GM12878 (cell line): ENCODE results near the gene SEPTIN1. TPM values are rescaled to one million over a fixed set of nuclear protein-coding genes. Genes with fewer than 3 reads are reported as not detected.
A peak's percentile ranks its signal among the peaks of the same experiment; 100 is the strongest.

Source experiments
- ATAC-seq: fragments of 200-7000 bp; cut with Tn5 transposase; 3 replicates; pipeline ENCODE4 v1.9.1; 2020; ENCODE audit warnings: mild to moderate bottlenecking, moderate library complexity
- Bru-seq: library from RNA; stranded (reverse); fragments of 400-500 nt; gene quantifications from one replicate; lab custom pipeline; 2021; lab: Mats Ljungman, UMichigan
- BruChase-seq, 2 experiments: library from RNA; stranded (reverse); fragments of 400-500 nt; gene quantifications; one replicate each; lab custom pipeline; 2021; lab: Mats Ljungman, UMichigan
- BruUV-seq: library from RNA; stranded (reverse); fragments of 400-500 nt; replicated peaks from 2 replicates; lab custom pipeline; 2021; lab: Mats Ljungman, UMichigan
- CTCF ChIA-PET: fragments of 300-600 bp; sonication (Branson Sonifier 250); formaldehyde crosslinking; extraction: SDS; loops from one replicate; lab custom pipeline; 2021; ENCODE audit warnings: inconsistent platforms; lab: Yijun Ruan, JAX
- POLR2A ChIA-PET: fragments of 350-600 bp; formaldehyde crosslinking; extraction: SDS; loops from one replicate; lab custom pipeline; 2021; ENCODE audit warnings: inconsistent platforms; lab: Charles Lee
- RAD21 ChIA-PET: fragments of 300-600 bp; sonication (Branson Sonifier 250); formaldehyde crosslinking; loops from one replicate; lab custom pipeline; 2023; ENCODE audit warnings: antibody characterized with exemption; ENCODE audit not compliant: unreplicated experiment; lab: Charles Lee
- SMC1A ChIA-PET: fragments of 300-600 bp; sonication (Branson Sonifier 250); formaldehyde crosslinking; loops from one replicate; lab custom pipeline; 2023; ENCODE audit not compliant: unreplicated experiment, uncharacterized antibody; lab: Charles Lee
- DNase-seq: peaks from one replicate; pipeline ENCODE4 v3.0.0-alpha.2; 2011; ENCODE audit warnings: low read depth, low spot score
- FAIRE-seq: peaks from 3 replicates; lab custom pipeline; 2011; peaks lifted over from hg19 to GRCh38; lab: Jason Lieb, UNC
- H2AFZ ChIP-seq: 2 replicates; pipeline ENCODE4 v1.6.0; 2011; ENCODE audit warnings: low read depth, low read length, control low read depth; ENCODE audit not compliant: control insufficient read depth
- H3K27ac ChIP-seq: 2 replicates; pipeline ENCODE4 v1.5.1; 2011; ENCODE audit warnings: control low read depth; ENCODE audit not compliant: control insufficient read depth, insufficient read depth
- H3K27me3 ChIP-seq, 2 experiments: replicated peaks in 1 of 2; 2 replicates each; pipeline versions ENCODE4 v1.6.0 to v1.6.1; 2011; ENCODE audit warnings: low read length in 1 of 2; ENCODE audit not compliant: control insufficient read depth in 2 of 2, insufficient read depth in 2 of 2
- H3K36me3 ChIP-seq, 2 experiments: 2 replicates each; pipeline ENCODE4 v1.5.1; 2011; ENCODE audit warnings: low read length in 1 of 2; ENCODE audit not compliant: control insufficient read depth in 2 of 2, insufficient read depth in 2 of 2
- H3K4me1 ChIP-seq: 2 replicates; pipeline ENCODE4 v1.6.1; 2011; ENCODE audit warnings: mild to moderate bottlenecking, low read length, moderate library complexity, mixed read lengths; ENCODE audit not compliant: control insufficient read depth, insufficient read depth
- H3K4me2 ChIP-seq: 2 replicates; pipeline ENCODE4 v1.6.0; 2011; ENCODE audit warnings: control low read depth; ENCODE audit not compliant: control insufficient read depth, insufficient read depth
- H3K4me3 ChIP-seq: fragments of 200-600 bp; sonication (generic); 2 replicates; pipeline ENCODE4 v1.5.1; 2016
- H3K79me2 ChIP-seq: 2 replicates; pipeline ENCODE4 v1.6.0; 2011; ENCODE audit warnings: low read length; ENCODE audit not compliant: control insufficient read depth, insufficient read depth
- H3K9ac ChIP-seq: 2 replicates; pipeline ENCODE4 v1.8.0; 2011; ENCODE audit warnings: low read length, control low read depth, mixed read lengths; ENCODE audit not compliant: control insufficient read depth, insufficient read depth
- H3K9me3 ChIP-seq: replicated peaks from 3 replicates; pipeline ENCODE4 v1.5.1; 2011; ENCODE audit warnings: mild to moderate bottlenecking, low read length; ENCODE audit not compliant: control insufficient read depth, insufficient read depth
- H4K20me1 ChIP-seq: 2 replicates; pipeline ENCODE4 v1.6.0; 2011; ENCODE audit not compliant: control insufficient read depth, insufficient read depth
- BCL11A ChIP-seq: IDR thresholded peaks from 2 replicates; pipeline ENCODE4 v1.6.1; 2011; ENCODE audit warnings: low read depth, low read length
- DPF2 ChIP-seq: fragments of 450-650 bp; IDR thresholded peaks from 2 replicates; pipeline ENCODE4 v1.6.1; 2017; ENCODE audit warnings: mild to moderate bottlenecking
- EGR1 ChIP-seq, 2 experiments: IDR thresholded peaks; 1 replicate in 1 of 2; 2 replicates in 1 of 2; pipeline ENCODE4 v1.6.1; 2011 to 2012; ENCODE audit warnings: low read depth in 2 of 2, low read length in 2 of 2, borderline replicate concordance in 1 of 2, mild to moderate bottlenecking in 1 of 2, moderate library complexity in 1 of 2
- IRF4 ChIP-seq: IDR thresholded peaks from 2 replicates; pipeline ENCODE4 v1.6.1; 2011; ENCODE audit warnings: low read depth, low read length
- LARP7 ChIP-seq: fragments of 450-650 bp; IDR thresholded peaks from 2 replicates; pipeline ENCODE4 v1.6.1; 2017; ENCODE audit warnings: mild to moderate bottlenecking
- MEF2A ChIP-seq: IDR thresholded peaks from 2 replicates; pipeline ENCODE4 v1.6.1; 2011; ENCODE audit warnings: low read depth, mild to moderate bottlenecking, low read length, moderate library complexity; ENCODE audit not compliant: insufficient read depth
- POLR2A ChIP-seq: IDR thresholded peaks from 2 replicates; pipeline ENCODE4 v1.6.1; 2011; ENCODE audit warnings: low read depth, mild to moderate bottlenecking, low read length
- POU2F2 ChIP-seq: IDR thresholded peaks from 3 replicates; pipeline ENCODE4 v1.6.1; 2011; ENCODE audit warnings: low read depth, mild to moderate bottlenecking, low read length, borderline replicate concordance
- SMAD5 ChIP-seq: IDR thresholded peaks from 2 replicates; pipeline ENCODE4 v1.6.1; 2016; ENCODE audit warnings: antibody characterized with exemption, low read depth
- YY1 ChIP-seq: IDR thresholded peaks from 2 replicates; pipeline ENCODE4 v1.6.1; 2011; ENCODE audit warnings: low read depth, mild to moderate bottlenecking, low read length
- WGBS: methylation state at CpG from one replicate; pipeline ENCODE4 v1.1.6; 2016; ENCODE audit warnings: low lambda C conversion rate; ENCODE audit not compliant: insufficient replicate concordance, insufficient coverage; ENCODE audit errors: missing lambda C conversion rate; 5-methylcytosine and 5-hydroxymethylcytosine counted together
- in situ Hi-C: fragments of 300-500 bp; cut with MboI; formaldehyde crosslinking; loops from 9 replicates; pipeline ENCODE4 v1.14.3; 2018; ENCODE audit warnings: mixed read lengths
- intact Hi-C: fragments of 100-400 bp; cut with micrococcal nuclease; formaldehyde crosslinking; loops from one replicate; pipeline ENCODE4 v1.14.2; 2022; ENCODE audit not compliant: unreplicated experiment
- long read RNA-seq, 2 experiments: library from polyadenylated mRNA; unstranded; transcript quantifications; one replicate each; pipeline ENCODE4 v2.0.0, GENCODE V29; 2019 to 2020
- polyA minus RNA-seq, 3 experiments: library from RNA; depleted of rRNA, polyadenylated mRNA; stranded (reverse); fragments of >200 nt; gene quantifications; 2 replicates each; pipeline ENCODE4 v1.2.3, GENCODE V29; 2011
- polyA plus RNA-seq, 11 experiments: library from polyadenylated mRNA; depleted of rRNA in 4 of 11; unstranded in 6 of 11; stranded (reverse) in 5 of 11; fragments of >200 nt; fragmentation: Nextera tagmentation in 4 of 11; fragmentation: Illumina TruSeq in 1 of 11; extraction: Ambion mirVana in 4 of 11; extraction: Trizol in 1 of 11; gene quantifications; 1 replicate in 1 of 11; 2 replicates in 10 of 11; pipeline versions ENCODE4 v1.2.1 to v1.2.3, GENCODE V29; 2011 to 2016; ENCODE audit warnings: inconsistent platforms in 2 of 11, missing spikeins in 2 of 11, low read depth in 1 of 11
- total RNA-seq, 4 experiments: library from RNA; depleted of rRNA in 3 of 4; stranded (reverse); fragments of >200 nt in 3 of 4; fragmentation: Illumina TruSeq in 1 of 4; extraction: Trizol in 1 of 4; gene quantifications; 2 replicates each; pipeline versions ENCODE4 v1.2.1 to v1.2.3, GENCODE V29; 2013 to 2021
- TF ChIP-seq, protein P1 (sequence below): IDR thresholded peaks from 2 replicates; pipeline ENCODE4 v1.6.1; 2012; ENCODE audit warnings: low read length, inconsistent platforms
- TF ChIP-seq, protein P2 (sequence below): fragments of 450-650 bp; IDR thresholded peaks from 2 replicates; pipeline ENCODE4 v1.6.1; 2018; ENCODE audit warnings: mild to moderate bottlenecking, low read depth, moderate library complexity; ENCODE audit not compliant: partially characterized antibody

Gene SEPTIN1, protein sequence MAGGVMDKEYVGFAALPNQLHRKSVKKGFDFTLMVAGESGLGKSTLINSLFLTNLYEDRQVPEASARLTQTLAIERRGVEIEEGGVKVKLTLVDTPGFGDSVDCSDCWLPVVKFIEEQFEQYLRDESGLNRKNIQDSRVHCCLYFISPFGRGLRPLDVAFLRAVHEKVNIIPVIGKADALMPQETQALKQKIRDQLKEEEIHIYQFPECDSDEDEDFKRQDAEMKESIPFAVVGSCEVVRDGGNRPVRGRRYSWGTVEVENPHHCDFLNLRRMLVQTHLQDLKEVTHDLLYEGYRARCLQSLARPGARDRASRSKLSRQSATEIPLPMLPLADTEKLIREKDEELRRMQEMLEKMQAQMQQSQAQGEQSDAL
- 58.7 and 62.2 TPM in 2 replicates for total RNA-seq (2013; cell fraction: nucleolus; rRNA removed)
- total RNA-seq (2014; rRNA removed) (85.4 and 89.7 TPM in 2 replicates), total RNA-seq (2014; rRNA removed; fragmentation: Illumina TruSeq; extraction: Trizol) (47.7 and 52.6 TPM in 2 replicates), total RNA-seq (2021) (124 and 125 TPM in 2 replicates), polyA plus RNA-seq (2011; rRNA removed) (42.5 and 62.5 TPM in 2 replicates), polyA plus RNA-seq (2014; fragmentation: Illumina TruSeq; extraction: Trizol) (85.0 and 130 TPM in 2 replicates), polyA plus RNA-seq (2014; fragmentation: Nextera tagmentation; extraction: Ambion mirVana) (10 to 100 TPM in 1 of 2 experiments, 1 to 10 TPM in 1; 2.8 to 16.0 TPM), polyA plus RNA-seq (2014; rRNA removed) (98.4 and 124 TPM in 2 replicates), polyA plus RNA-seq (2016; fragmentation: Nextera tagmentation; extraction: Ambion mirVana) (100 to 1,000 TPM; 147 to 153 TPM), polyA minus RNA-seq (2011; rRNA and poly(A)+ RNA removed) (45.6 and 80.6 TPM in 2 replicates), Bru-seq, nascent RNA (percentile 84 among the genes with signal in this experiment), BruChase-seq, experiment 1, labeled RNA remaining after a 6-hour chase (percentile 92 among the genes with signal in this experiment), BruChase-seq, experiment 2, labeled RNA remaining after a 2-hour chase (percentile 87 among the genes with signal in this experiment)
- polyA plus RNA-seq (2011; ENCODE audit: low read depth), result 39.5 TPM
- 104 and 113 TPM in 2 replicates for polyA plus RNA-seq (2011; cell fraction: cytosol; rRNA removed)
- 234 and 279 TPM in 2 replicates for polyA plus RNA-seq (2011; cell fraction: nucleus; rRNA removed)
- polyA plus RNA-seq (2012), result 90.6 and 97.1 TPM in 2 replicates
- polyA minus RNA-seq (2011; cell fraction: cytosol; rRNA and poly(A)+ RNA removed), result 16.0 and 19.1 TPM in 2 replicates
- polyA minus RNA-seq (2011; cell fraction: nucleus; rRNA and poly(A)+ RNA removed), result 27.7 and 42.4 TPM in 2 replicates
- long read RNA-seq, experiment 1, partial matches to known transcripts, result 216 of 233 reads
- long read RNA-seq, experiment 1, other reads (novel, unspliced or antisense), result 16 of 233 reads
- long read RNA-seq, experiment 2, partial matches to known transcripts, result 2 of 6 reads
- long read RNA-seq, experiment 2, other reads (novel, unspliced or antisense), result 4 of 6 reads

DNA sequence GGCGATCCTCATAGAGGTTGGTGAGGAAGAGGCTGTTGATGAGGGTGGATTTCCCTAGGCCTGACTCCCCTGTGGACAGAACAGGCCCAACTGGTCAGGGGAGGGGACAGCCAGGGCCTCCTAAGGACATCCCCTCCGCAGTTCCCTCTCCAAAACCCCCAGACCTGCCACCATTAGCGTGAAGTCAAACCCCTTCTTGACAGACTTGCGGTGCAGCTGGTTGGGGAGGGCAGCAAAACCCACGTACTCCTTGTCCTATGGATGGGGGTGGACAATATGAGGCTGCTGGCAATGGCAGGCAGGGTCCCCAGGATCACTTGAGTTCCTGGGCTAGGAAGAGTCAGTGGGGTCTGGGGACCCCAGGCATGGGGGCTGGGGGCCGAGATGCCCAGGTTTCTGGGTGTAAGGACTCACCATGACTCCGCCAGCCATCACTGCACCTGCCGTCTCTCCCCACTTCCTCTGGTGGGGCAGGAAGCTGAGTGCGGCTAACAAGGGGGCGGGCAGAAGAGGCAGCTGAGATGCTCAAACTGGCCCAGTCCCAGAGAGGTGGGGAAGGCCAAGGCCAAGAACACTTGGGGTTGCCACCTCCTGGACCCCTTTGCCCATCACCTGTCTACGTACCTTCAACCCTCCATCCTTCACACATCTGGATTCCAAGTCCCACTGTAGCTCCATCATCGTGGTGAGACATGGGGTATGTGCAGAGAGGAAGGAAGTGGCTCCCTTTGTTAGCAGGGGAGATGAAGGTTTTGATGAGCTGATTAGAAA is at the start of gene SEPTIN1:
TSS of gene SEPTIN1 (minus strand) at position 451 of the 771 bp plus-strand sequence. CDS start at position 432, 19 bp downstream.
- BruUV-seq, result TSS peak; percentile 81
- Histone ChIP-seq H4K20me1 (no peaks in the 10 kb centered on the region), H3K27ac (peak within 1 kb of the TSS; percentile 91), H3K4me1 (peaks cover 26% of the 10 kb centered on the region), H3K9me3 (no peaks in the 10 kb centered on the region), H3K79me2 (peaks cover 27% of the 10 kb centered on the region), H3K9ac (peak within 1 kb of the TSS; percentile 76), H3K4me2 (peak within 1 kb of the TSS; percentile 94), H3K36me3 (peaks cover 0 to 4% of the 10 kb centered on the region in 2 experiments; a peak in 2 of 4 replicates), H3K27me3 (no peaks in the 10 kb centered on the region), H3K4me3 (peak within 1 kb of the TSS; percentile 97), H2AFZ (peak within 1 kb of the TSS; percentile 89)
- FAIRE-seq (peak; percentile 82), DNase-seq (peak; percentile 40), ATAC-seq (peak; percentile 61)
- ChIA-PET SMC1A (interaction anchor here (0.6 to 3.3 kb wide), 13 partner anchors 9 to 275 kb away, joined by 3 to 12 read pairs (median 4); partner anchors contain the start of genes ZNF48 and ZNF771), POLR2A (interaction anchor here (0.9 to 4.3 kb wide), 14 partner anchors 10 to 317 kb away, joined by 3 to 37 read pairs (median 4); partner anchors contain the start of genes ALDOA, CD2BP2, TBC1D10B and ZNF48), CTCF (interaction anchor here (0.7 to 2.8 kb wide), 9 partner anchors 11 to 290 kb away, joined by 3 to 23 read pairs (median 4); partner anchors contain the start of genes CD2BP2, ZNF48 and ZNF771), RAD21 (interaction anchor here (0.7 to 3.2 kb wide), 12 partner anchors 11 to 290 kb away, joined by 3 to 25 read pairs (median 4); partner anchors contain the start of genes DCTPP1, TBC1D10B, TBX6 and ZNF48)
- in situ Hi-C loops (no loop called here), intact Hi-C loops (no loop called here)
- WGBS, result 4% methylated on average over 10 of the region's 12 CpGs
- peak; percentile 43; the same call in 1 of the 2 replicates for TF ChIP-seq SMAD5
- 0 out of 3 replicates have a peak, but pooled peaks have one; percentile 54 for TF ChIP-seq POU2F2
- TF ChIP-seq, protein P1, sequence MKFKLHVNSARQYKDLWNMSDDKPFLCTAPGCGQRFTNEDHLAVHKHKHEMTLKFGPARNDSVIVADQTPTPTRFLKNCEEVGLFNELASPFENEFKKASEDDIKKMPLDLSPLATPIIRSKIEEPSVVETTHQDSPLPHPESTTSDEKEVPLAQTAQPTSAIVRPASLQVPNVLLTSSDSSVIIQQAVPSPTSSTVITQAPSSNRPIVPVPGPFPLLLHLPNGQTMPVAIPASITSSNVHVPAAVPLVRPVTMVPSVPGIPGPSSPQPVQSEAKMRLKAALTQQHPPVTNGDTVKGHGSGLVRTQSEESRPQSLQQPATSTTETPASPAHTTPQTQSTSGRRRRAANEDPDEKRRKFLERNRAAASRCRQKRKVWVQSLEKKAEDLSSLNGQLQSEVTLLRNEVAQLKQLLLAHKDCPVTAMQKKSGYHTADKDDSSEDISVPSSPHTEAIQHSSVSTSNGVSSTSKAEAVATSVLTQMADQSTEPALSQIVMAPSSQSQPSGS, result no peak
- peak in 1 of 2 experiments; percentile 64; a peak in 1 of 3 replicates for TF ChIP-seq EGR1 (IDR thresholded peaks at IDR 0.05; ENCODE audit: borderline replicate concordance in 1 of 2, low read depth in 2 of 2, low read length in 2 of 2)
- no peak for TF ChIP-seq MEF2A
- 0 out of 2 replicates have a peak, but pooled peaks have one; percentile 18 for TF ChIP-seq LARP7
- peak; percentile 24; the same call in 1 of the 2 replicates for TF ChIP-seq BCL11A
- TF ChIP-seq, protein P2, sequence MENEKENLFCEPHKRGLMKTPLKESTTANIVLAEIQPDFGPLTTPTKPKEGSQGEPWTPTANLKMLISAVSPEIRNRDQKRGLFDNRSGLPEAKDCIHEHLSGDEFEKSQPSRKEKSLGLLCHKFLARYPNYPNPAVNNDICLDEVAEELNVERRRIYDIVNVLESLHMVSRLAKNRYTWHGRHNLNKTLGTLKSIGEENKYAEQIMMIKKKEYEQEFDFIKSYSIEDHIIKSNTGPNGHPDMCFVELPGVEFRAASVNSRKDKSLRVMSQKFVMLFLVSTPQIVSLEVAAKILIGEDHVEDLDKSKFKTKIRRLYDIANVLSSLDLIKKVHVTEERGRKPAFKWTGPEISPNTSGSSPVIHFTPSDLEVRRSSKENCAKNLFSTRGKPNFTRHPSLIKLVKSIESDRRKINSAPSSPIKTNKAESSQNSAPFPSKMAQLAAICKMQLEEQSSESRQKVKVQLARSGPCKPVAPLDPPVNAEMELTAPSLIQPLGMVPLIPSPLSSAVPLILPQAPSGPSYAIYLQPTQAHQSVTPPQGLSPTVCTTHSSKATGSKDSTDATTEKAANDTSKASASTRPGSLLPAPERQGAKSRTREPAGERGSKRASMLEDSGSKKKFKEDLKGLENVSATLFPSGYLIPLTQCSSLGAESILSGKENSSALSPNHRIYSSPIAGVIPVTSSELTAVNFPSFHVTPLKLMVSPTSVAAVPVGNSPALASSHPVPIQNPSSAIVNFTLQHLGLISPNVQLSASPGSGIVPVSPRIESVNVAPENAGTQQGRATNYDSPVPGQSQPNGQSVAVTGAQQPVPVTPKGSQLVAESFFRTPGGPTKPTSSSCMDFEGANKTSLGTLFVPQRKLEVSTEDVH, result no peak
- TF ChIP-seq POLR2A, result peak; percentile 92
- 0 out of 2 replicates have a peak, but pooled peaks have one; percentile 9 for TF ChIP-seq IRF4
- TF ChIP-seq YY1, result peak; percentile 81
- peak; percentile 45; the same call in 1 of the 2 replicates for TF ChIP-seq DPF2
